K562 (cell line): Measurements from ENCODE around the gene PRND. TPM values are rescaled to one million over a fixed set of nuclear protein-coding genes. Genes with fewer than 3 reads are reported as not detected.

Experiments used
- ATAC-seq: fragments of 200-7000 bp; cut with Tn5 transposase; 3 replicates; pipeline ENCODE4 v1.9.1; 2020; ENCODE audit warnings: moderate library complexity
- BruUV-seq: library from RNA; stranded (reverse); fragments of 400-500 nt; replicated peaks from 2 replicates; lab custom pipeline; 2021; lab: Mats Ljungman, UMichigan
- CTCF ChIA-PET: fragments of 300-600 bp; formaldehyde crosslinking; extraction: SDS; loops from one replicate; lab custom pipeline; 2021; ENCODE audit warnings: low intra/inter-chr PET ratio; lab: Yijun Ruan, JAX
- POLR2A ChIA-PET: fragments of 300-600, 350-650 bp; sonication (Branson Sonifier 250); formaldehyde crosslinking; extraction: SDS; loops from one replicate; lab custom pipeline; 2021; ENCODE audit warnings: antibody characterized with exemption, inconsistent platforms; lab: Yijun Ruan, JAX
- DNase-seq, 4 experiments: peaks; one replicate each; pipeline versions ENCODE4 v3.0.0 to v3.0.0-alpha.2; 2011 to 2018; ENCODE audit warnings: low spot score in 3 of 4, mixed read lengths in 3 of 4; ENCODE audit errors: extremely low read depth in 1 of 4
- FAIRE-seq: peaks from 2 replicates; lab custom pipeline; 2011; peaks lifted over from hg19 to GRCh38; lab: Jason Lieb, UNC
- H2AFZ ChIP-seq: 2 replicates; pipeline ENCODE4 v1.6.0; 2011; ENCODE audit warnings: low read depth, low read length, control low read depth, inconsistent platforms
- H3K27ac ChIP-seq: fragments of 200-600 bp; 3 replicates; pipeline ENCODE4 v1.8.0; 2011; ENCODE audit warnings: low read depth, mild to moderate bottlenecking, control low read depth, inconsistent platforms, low read length, moderate library complexity, mixed read lengths; ENCODE audit errors: extremely low read depth
- H3K27me3 ChIP-seq, 2 experiments: fragments of 300-600 bp in 1 of 2; 2 replicates in 1 of 2; 3 replicates in 1 of 2; pipeline versions ENCODE4 v1.6.0 to v1.8.0; 2011; ENCODE audit warnings: inconsistent platforms in 2 of 2, low read length in 2 of 2, mild to moderate bottlenecking in 1 of 2, mixed read lengths in 1 of 2, moderate library complexity in 1 of 2; ENCODE audit not compliant: control insufficient read depth in 2 of 2, insufficient read depth in 2 of 2
- H3K36me3 ChIP-seq: fragments of 300-600 bp; 3 replicates; pipeline ENCODE4 v1.8.0; 2011; ENCODE audit warnings: mild to moderate bottlenecking, low read length, inconsistent platforms; ENCODE audit not compliant: control insufficient read depth, insufficient read depth
- H3K4me1 ChIP-seq, 2 experiments: fragments of 200-600 bp in 1 of 2; replicated peaks in 1 of 2; 2 replicates in 1 of 2; 3 replicates in 1 of 2; pipeline versions ENCODE4 v1.5.1 to v1.8.0; 2011; ENCODE audit warnings: inconsistent platforms in 2 of 2, low read length in 2 of 2, mild to moderate bottlenecking in 1 of 2, mixed read lengths in 1 of 2, moderate library complexity in 1 of 2; ENCODE audit not compliant: control insufficient read depth in 2 of 2, insufficient read depth in 2 of 2
- H3K4me2 ChIP-seq: 2 replicates; pipeline ENCODE4 v1.6.1; 2011; ENCODE audit warnings: low read length, control low read depth, inconsistent platforms, mixed read lengths; ENCODE audit not compliant: insufficient read depth
- H3K4me3 ChIP-seq: fragments of 200-600 bp; sonication (generic), shearing (Covaris generic); 2 replicates; pipeline ENCODE4 v1.5.1; 2016; ENCODE audit warnings: control low read depth, inconsistent platforms
- H3K79me2 ChIP-seq: fragments of 200-600 bp; 3 replicates; pipeline ENCODE4 v1.8.0; 2011; ENCODE audit warnings: low read length, inconsistent platforms; ENCODE audit not compliant: control insufficient read depth, insufficient read depth
- H3K9ac ChIP-seq, 2 experiments: 2 replicates each; pipeline versions ENCODE4 v1.6.0 to v1.6.1; 2011; ENCODE audit warnings: low read depth in 2 of 2, low read length in 2 of 2, control low read depth in 1 of 2, inconsistent platforms in 1 of 2, mild to moderate bottlenecking in 1 of 2, mixed read lengths in 1 of 2; ENCODE audit not compliant: insufficient read depth in 1 of 2
- H3K9me1 ChIP-seq: one replicate; pipeline ENCODE4 v1.6.0; 2011; ENCODE audit warnings: inconsistent platforms, mild to moderate bottlenecking, low read length, moderate library complexity; ENCODE audit not compliant: control insufficient read depth, insufficient read depth
- H3K9me3 ChIP-seq: replicated peaks from 2 replicates; pipeline ENCODE4 v1.5.1; 2011; ENCODE audit warnings: low read depth, low read length, inconsistent platforms; ENCODE audit not compliant: control insufficient read depth, insufficient read depth
- H4K20me1 ChIP-seq: replicated peaks from 2 replicates; pipeline ENCODE4 v1.6.1; 2011; ENCODE audit warnings: low read length, inconsistent platforms, mixed read lengths; ENCODE audit not compliant: control insufficient read depth, insufficient read depth
- MTA2 ChIP-seq: fragments of 450-650 bp; IDR thresholded peaks from 2 replicates; pipeline ENCODE4 v1.6.1; 2016; ENCODE audit warnings: low read depth
- SRSF9 ChIP-seq: fragments of 200-400 bp; formaldehyde crosslinking; IDR thresholded peaks from 2 replicates; pipeline ENCODE4 v1.6.1; 2017; ENCODE audit warnings: low read depth, low read length, borderline replicate concordance
- WGBS: fragments of 100-300 bp; shearing (Covaris generic); methylation state at CpG from one replicate; pipeline ENCODE4 v1.1.6; 2016; ENCODE audit warnings: low coverage, mixed read lengths; ENCODE audit not compliant: insufficient coverage; ENCODE audit errors: missing lambda C conversion rate; 5-methylcytosine and 5-hydroxymethylcytosine counted together
- in situ Hi-C: fragments of 300-500 bp; cut with MboI; formaldehyde crosslinking; loops from 4 replicates; pipeline ENCODE4 v1.15.0; 2018; ENCODE audit warnings: inconsistent platforms, mixed read lengths
- intact Hi-C: fragments of 100-400 bp; cut with micrococcal nuclease; formaldehyde crosslinking; loops from 2 replicates; pipeline ENCODE4 v1.14.2; 2022
- polyA plus RNA-seq, 8 experiments: library from polyadenylated mRNA; depleted of rRNA in 4 of 8; stranded (reverse) in 5 of 8; unstranded in 3 of 8; fragments of >200 nt; fragmentation: Nextera tagmentation in 2 of 8; fragmentation: Illumina TruSeq in 1 of 8; extraction: Ambion mirVana in 2 of 8; extraction: Trizol in 1 of 8; gene quantifications; 2 replicates each; pipeline versions ENCODE4 v1.2.1 to v1.2.3, GENCODE V29; 2011 to 2014; ENCODE audit warnings: inconsistent platforms in 1 of 8, missing spikeins in 1 of 8
- total RNA-seq, 7 experiments: library from RNA; depleted of rRNA in 6 of 7; stranded (reverse); fragments of >200 nt in 6 of 7; fragmentation: Illumina TruSeq in 2 of 7; extraction: Trizol in 2 of 7; gene quantifications; 2 replicates each; pipeline versions ENCODE4 v1.2.1 to v1.2.3, GENCODE V29; 2011 to 2021; ENCODE audit warnings: low replicate concordance in 1 of 7
- TF ChIP-seq, protein P1 (sequence below), 2 experiments: fragments of 450-650 bp; formaldehyde crosslinking in 1 of 2; IDR thresholded peaks; 2 replicates each; pipeline versions ENCODE4 v1.4.0 to v1.6.1; 2014 to 2020; ENCODE audit warnings: mild to moderate bottlenecking in 2 of 2, borderline replicate concordance in 1 of 2, low read depth in 1 of 2
- TF ChIP-seq, protein P2 (sequence below): fragments of 450-650 bp; IDR thresholded peaks from 2 replicates; pipeline ENCODE4 v1.6.1; 2016; ENCODE audit warnings: mild to moderate bottlenecking
- TF ChIP-seq, protein P3 (sequence below): fragments of 250-450 bp; sonication (Bioruptor Pico); IDR thresholded peaks from 2 replicates; pipeline ENCODE4 v1.5.0; 2022; ENCODE audit warnings: mild to moderate bottlenecking

Gene PRND
- total and polyA plus RNA-seq, 9 of the 15 experiments (the other 6 are each of a cell fraction or from before 2014, with no cell fraction given), result not detected

DNA sequence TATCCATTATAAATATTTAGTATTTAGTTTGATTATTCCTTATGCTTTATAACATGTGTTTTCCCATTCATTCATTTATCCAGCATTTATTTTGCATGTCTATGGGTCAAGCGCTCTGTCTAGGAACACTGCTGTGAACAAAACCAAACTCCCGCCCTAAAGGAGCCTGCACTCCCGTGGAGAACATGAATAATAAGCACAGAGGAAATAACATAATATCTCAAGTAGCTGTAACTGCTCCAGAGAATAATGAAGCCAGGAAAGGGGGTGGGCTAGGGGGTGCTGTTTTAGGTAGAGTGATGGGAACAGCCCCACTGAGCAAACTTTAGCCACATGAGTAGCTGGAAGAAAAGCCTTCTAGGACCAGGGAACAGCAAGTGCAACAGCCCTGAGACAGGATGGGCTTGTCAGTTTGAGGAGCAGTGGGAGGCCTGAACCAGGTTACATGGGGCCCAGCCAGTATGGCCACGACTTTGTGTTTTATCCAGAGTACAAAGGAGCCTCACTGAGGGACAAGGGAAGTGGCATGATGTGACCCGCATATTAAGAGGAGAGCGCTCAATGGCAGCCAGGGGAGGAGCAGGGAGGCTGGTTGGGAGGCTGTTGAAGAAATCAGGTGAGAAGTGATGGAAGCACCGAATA lies 24.4 kb upstream of the PRND start (continued):
- no peak for TF ChIP-seq SRSF9

DNA sequence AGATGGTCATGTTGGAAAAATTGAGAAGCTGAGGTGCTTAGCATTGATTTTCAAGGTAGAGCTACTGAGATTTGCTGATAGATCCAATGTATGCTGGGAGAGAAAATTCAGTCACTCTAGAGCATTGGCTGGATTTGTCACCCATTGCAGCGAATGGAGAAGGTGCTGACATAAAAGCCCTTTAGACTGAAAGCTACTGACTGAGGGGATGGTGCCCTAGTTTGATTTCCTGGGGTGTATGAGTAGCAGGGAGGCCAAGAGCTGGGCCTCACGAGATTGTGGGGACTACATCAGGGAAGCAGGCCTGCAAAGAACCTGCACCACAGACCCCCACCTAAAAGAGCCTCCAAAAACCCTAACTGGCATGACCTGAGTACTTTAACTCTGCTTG lies 23.9 kb upstream of the PRND start:
- 69% methylated on average over 2 of the region's 2 CpGs for WGBS
- Histone ChIP-seq H3K4me3 (no peak overlapping the region), H3K9me1 (no peaks in the 10 kb centered on the region), H3K27me3 (no peaks in the 10 kb centered on the region), H3K4me1 (no peaks in the 10 kb centered on the region), H3K36me3 (peaks cover 24% of the 10 kb centered on the region; the same call in 2 of the 3 replicates), H3K9me3 (no peaks in the 10 kb centered on the region), H2AFZ (no peak overlapping the region), H3K27ac (no peak overlapping the region), H3K79me2 (peaks cover 48% of the 10 kb centered on the region), H4K20me1 (peaks cover 10% of the 10 kb centered on the region; the same call in 1 of the 2 replicates), H3K9ac (no peak overlapping the region), H3K4me2 (no peak overlapping the region)
- intact Hi-C loops, result no loop called here
- no peak for ATAC-seq
- BruUV-seq, result no TSS peak
- FAIRE-seq, result no peak
- no peak for DNase-seq
- ChIA-PET CTCF (no interaction called here), POLR2A (interaction anchor here (0.7 to 1.5 kb wide), 3 partner anchors 8 to 35 kb away, joined by 3 to 11 read pairs (median 3); no protein-coding TSS in a partner anchor)
- in situ Hi-C loops, result no loop called here
- TF ChIP-seq, protein P1, sequence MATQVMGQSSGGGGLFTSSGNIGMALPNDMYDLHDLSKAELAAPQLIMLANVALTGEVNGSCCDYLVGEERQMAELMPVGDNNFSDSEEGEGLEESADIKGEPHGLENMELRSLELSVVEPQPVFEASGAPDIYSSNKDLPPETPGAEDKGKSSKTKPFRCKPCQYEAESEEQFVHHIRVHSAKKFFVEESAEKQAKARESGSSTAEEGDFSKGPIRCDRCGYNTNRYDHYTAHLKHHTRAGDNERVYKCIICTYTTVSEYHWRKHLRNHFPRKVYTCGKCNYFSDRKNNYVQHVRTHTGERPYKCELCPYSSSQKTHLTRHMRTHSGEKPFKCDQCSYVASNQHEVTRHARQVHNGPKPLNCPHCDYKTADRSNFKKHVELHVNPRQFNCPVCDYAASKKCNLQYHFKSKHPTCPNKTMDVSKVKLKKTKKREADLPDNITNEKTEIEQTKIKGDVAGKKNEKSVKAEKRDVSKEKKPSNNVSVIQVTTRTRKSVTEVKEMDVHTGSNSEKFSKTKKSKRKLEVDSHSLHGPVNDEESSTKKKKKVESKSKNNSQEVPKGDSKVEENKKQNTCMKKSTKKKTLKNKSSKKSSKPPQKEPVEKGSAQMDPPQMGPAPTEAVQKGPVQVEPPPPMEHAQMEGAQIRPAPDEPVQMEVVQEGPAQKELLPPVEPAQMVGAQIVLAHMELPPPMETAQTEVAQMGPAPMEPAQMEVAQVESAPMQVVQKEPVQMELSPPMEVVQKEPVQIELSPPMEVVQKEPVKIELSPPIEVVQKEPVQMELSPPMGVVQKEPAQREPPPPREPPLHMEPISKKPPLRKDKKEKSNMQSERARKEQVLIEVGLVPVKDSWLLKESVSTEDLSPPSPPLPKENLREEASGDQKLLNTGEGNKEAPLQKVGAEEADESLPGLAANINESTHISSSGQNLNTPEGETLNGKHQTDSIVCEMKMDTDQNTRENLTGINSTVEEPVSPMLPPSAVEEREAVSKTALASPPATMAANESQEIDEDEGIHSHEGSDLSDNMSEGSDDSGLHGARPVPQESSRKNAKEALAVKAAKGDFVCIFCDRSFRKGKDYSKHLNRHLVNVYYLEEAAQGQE (IDR thresholded peaks at IDR 0.05; ENCODE audit: borderline replicate concordance), result no peak
- TF ChIP-seq, protein P1 (CRISPR knock-in tag; IDR thresholded peaks at IDR 0.05; ENCODE audit: low read depth), result no peak
- no peak for TF ChIP-seq MTA2
- TF ChIP-seq, protein P2, sequence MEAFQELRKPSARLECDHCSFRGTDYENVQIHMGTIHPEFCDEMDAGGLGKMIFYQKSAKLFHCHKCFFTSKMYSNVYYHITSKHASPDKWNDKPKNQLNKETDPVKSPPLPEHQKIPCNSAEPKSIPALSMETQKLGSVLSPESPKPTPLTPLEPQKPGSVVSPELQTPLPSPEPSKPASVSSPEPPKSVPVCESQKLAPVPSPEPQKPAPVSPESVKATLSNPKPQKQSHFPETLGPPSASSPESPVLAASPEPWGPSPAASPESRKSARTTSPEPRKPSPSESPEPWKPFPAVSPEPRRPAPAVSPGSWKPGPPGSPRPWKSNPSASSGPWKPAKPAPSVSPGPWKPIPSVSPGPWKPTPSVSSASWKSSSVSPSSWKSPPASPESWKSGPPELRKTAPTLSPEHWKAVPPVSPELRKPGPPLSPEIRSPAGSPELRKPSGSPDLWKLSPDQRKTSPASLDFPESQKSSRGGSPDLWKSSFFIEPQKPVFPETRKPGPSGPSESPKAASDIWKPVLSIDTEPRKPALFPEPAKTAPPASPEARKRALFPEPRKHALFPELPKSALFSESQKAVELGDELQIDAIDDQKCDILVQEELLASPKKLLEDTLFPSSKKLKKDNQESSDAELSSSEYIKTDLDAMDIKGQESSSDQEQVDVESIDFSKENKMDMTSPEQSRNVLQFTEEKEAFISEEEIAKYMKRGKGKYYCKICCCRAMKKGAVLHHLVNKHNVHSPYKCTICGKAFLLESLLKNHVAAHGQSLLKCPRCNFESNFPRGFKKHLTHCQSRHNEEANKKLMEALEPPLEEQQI, result no peak
- TF ChIP-seq, protein P3, sequence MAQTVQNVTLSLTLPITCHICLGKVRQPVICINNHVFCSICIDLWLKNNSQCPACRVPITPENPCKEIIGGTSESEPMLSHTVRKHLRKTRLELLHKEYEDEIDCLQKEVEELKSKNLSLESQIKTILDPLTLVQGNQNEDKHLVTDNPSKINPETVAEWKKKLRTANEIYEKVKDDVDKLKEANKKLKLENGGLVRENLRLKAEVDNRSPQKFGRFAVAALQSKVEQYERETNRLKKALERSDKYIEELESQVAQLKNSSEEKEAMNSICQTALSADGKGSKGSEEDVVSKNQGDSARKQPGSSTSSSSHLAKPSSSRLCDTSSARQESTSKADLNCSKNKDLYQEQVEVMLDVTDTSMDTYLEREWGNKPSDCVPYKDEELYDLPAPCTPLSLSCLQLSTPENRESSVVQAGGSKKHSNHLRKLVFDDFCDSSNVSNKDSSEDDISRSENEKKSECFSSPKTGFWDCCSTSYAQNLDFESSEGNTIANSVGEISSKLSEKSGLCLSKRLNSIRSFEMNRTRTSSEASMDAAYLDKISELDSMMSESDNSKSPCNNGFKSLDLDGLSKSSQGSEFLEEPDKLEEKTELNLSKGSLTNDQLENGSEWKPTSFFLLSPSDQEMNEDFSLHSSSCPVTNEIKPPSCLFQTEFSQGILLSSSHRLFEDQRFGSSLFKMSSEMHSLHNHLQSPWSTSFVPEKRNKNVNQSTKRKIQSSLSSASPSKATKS (CRISPR knock-in tag), result no peak
